Hematopoietic multipotent progenitor cell treated with erythropoietin and hydrocortisone succinate and interleukin-3 and kit ligand, for 6 days (in vitro differentiated cells): ENCODE results near the gene ADAMTS7.
"Not testable (repeated sequence)": the region's sequence is repeated elsewhere in the genome, so short reads cannot be mapped to it uniquely, and the experiment has no call there.

Experiments used
- DNase-seq: peaks from one replicate; pipeline ENCODE4 v3.0.0-alpha.2; 2015

The ADAMTS7 gene

DNA sequence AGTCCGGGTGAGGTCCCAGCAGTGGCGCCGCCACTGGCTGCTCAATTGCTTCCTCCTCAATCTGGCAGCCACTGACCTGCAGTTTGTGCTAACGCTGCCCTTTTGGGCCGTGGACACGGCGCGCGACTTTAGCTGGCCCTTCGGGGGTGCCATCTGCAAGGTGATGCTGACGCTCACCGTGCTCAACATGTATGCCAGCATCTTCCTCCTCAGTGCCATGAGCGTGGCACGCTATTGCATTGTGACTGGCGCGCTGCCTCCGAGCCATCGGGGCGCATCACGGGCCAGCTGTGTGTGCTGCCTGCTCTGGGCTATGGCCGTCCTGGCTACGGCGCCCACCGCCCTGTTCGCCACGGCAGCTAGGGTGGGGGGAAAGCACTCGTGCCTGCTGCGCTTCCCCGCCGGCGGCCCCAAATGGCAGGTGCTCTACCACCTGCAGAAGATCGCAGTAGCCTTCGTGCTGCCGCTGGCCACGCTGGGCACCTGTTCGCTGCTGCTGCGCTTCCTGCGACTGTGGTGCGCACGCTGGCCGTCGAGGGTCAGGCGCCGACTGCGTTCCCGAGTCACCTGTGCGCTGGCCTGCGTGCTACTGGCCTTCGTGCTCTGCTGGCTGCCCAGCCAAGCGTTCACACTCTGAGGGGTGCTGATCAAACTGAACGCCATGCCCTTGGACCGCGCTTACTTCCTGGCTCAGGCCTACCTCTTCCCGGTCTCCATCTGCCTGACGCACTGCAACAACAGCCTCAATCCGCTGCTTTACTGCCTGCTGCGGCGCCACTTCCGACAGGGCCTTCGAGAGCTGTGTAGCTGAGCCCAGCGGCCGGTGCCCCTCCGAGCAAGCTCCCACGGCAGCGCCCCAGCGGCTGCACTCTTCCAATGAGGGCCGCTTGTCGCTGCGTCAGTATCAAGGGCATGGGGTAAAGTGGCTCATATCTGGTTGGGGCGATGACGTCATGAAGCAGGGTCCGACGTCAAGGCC lies 20.3 kb upstream of the ADAMTS7 start:
- no peak for DNase-seq

DNA sequence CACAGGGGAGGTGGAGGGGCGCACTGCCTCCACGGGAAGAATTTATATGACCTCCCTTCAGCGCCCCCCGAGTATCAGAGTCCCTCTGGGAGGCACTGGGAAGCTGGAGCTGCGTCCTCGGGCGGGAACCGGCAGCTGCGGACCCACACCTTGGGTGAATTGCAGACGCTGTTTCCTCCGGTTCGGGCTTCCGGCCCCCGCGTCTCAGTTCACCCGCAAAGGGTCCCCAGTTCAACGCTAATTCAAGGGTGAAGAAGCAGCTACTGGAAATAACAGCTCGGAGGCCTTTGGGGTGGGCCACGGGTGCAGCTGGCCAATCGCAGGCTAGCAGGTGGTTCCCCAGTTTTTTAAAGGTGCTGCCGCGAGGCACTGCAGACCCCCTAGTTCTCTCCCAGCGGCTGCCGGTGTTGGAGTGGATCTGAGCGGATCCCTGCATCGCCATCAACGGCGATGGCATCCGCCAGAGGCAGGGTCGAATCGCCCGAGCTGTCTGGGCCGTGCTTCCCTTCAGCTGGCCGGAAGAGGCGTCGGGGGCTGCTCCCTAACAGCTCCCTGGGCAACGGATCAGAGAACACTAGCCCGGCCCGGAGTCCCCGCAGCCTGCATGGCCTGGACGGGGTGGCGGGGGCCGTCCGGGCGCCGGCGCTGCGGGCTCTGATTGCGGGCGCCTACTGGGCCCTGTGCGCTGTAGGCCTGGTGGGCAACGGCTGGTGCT lies 19.4 kb upstream of the ADAMTS7 start:
- peak; percentile 12 for DNase-seq

DNA sequence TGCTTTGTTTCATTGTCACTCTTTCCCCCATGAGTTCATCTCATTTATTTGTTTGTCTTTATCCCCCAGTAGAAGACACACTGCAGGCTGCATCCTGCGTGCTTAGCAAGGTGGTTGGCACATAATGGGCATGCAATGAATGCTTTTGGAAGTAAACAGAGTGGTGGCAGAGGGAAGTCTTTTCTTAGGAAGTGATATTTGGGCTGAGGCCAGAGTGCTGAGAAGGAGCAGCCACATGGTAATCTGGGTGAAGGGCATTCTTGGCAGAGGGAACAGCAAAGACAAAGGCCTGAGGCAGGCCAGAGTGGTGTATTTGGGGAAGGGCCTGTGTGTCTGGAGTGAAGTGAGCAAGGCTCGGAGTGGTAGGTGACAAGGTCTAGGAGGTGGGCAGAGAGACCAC lies 17.7 kb upstream of the ADAMTS7 start:
- DNase-seq, result no peak

DNA sequence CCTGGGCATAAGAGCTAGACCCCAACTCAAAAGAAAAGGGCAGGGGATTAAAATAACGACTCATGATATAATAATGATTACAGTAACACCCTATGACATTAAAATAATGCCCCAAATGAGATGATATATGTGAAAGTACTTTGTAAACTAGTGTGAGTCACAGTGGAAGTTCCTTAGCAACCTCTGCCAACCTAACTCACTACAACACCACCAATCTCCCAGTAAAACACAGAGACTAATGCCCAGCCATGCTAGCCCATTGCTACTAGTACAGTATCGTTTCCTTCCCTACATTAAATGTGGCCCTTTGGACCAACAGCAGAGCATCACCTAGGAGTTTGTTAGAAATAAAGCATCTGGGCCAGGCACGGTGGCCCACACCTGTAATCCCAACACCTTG lies 11.2 kb upstream of the ADAMTS7 start:
- DNase-seq, result no peak

DNA sequence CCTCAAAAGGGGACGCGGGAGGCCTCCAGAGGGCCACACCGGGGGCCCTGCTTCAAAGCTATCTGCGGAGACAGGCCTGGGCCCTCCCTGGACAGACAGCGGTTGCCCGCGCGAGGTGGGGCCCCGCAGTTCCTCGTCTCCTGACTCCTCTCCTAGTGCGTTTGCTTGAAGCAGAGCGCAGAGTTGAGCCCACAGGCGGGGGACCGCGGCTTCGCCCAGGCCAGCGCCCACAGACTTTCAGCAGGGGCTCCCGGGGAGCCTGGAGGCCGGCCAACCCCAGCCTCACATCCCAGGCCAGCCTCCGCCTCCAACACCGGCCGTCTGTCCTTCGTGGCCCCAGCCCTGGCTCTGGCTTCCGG lies 540 bp upstream of the ADAMTS7 start:
- no peak for DNase-seq

DNA sequence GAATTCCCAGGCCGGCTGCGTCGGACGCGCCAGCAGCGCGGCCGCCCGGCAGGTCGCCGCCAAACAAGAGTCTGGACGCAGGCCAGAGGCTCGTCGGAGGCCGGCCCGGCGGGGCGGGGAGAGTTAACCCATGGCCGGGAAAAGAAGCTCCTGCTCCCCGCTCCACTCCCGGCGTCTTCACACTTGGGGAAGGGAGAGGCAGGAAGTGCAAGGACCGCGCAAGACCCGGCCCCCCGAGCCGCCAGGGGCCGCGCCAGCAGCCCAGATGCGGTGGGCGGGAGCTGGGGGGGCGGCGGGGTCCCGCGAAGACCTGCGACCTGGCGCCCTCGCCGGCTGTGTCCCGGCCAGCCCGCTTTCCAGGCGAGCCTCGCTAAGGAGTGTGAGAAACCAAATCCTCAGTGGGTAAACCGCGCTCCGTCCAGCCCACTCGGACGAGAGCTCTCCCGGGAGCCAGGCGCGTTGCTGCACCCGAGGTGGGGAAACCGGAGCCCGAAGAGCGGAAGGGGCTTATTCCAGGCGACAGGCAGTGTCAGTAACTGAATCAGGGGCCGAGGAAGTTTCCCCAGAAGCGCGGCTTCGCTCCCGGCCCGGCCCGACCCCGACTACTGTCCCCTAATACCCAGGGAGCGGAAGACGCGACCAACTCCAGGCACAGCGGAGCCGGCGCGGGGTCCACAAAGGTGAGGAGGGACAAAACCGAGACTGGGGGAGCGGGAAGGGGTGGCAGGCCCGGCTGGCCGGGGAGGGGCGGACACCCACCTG lies 721 bp downstream of the ADAMTS7 start:
- DNase-seq, result peak; percentile 19

DNA sequence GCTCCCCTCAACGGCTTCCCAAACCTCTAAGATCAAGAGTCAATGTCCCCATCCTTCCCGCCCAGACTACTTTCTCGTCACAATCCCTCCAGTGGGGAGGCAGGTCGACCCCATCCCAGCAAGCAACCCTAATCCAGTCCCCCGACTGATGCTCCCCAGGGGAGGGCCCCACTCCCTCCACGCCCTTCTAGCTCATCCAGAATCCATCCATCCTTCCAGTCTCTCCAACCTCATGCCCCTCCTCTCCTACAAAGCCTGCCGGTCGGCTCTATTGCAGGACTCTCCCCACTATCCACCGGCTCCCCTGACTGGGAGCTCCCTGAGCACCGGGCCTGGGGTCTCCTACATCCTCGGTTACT lies 1.3 kb downstream of the ADAMTS7 start:
- DNase-seq, result no peak

DNA sequence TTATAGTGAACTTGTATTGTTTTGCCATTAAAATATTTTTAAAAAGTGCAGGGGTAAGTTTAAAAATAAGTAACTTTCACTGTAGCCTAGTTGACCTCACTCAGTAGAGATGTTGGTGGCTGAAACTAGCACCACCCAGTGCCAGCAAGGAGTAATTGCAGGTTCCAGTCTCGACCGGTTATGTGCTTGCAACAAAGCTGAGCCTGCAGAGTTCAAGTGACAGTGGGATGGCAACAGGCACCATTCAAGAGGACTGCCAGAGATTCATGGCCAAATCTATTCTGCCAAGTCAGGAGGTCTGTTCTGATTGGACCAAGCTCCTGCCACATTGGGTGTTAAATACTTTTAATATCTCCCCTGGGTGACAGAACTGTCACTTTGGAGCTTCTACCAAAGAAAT lies 2.7 kb downstream of the ADAMTS7 start:
- DNase-seq, result peak; percentile 73

DNA sequence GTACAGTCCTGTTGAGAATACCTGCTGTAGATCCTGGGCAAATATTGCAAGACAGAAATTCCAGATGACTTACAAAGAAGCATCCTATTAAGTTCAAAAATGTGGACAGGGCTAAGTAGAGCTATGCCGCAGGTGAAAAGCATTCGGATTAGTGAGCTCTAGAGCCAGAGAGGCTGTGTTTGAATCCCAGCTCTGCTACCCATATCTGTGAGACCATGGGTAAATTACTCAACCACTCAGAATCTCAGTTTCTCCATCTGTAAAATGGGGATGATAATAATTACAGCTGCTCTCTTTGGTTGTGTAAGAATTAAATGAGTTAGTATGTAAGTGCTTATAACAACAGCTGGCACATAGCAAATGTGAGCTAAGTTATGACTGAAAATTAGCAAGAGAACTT lies 3.9 kb downstream of the ADAMTS7 start:
- DNase-seq, result no peak

DNA sequence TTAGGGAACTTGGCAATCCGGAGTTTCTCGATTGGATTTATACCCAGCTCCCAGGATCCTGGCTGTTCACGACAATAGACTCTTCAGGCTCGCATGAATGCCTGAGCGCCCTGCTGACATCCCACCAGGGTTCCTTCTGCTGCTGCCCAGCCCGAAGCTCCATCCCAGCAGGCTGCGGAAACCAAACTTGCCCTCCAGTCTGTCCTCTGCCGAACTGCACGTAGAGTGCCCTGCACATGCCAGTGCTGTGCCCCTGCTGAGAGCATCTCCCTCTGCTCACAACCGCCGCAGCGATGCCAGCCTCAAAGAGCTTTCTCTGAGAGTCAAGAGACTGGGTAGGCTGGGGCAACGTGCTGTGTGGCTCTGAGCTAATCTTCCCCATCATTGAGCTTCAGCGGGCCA lies 6.9 kb downstream of the ADAMTS7 start:
- no peak for DNase-seq

DNA sequence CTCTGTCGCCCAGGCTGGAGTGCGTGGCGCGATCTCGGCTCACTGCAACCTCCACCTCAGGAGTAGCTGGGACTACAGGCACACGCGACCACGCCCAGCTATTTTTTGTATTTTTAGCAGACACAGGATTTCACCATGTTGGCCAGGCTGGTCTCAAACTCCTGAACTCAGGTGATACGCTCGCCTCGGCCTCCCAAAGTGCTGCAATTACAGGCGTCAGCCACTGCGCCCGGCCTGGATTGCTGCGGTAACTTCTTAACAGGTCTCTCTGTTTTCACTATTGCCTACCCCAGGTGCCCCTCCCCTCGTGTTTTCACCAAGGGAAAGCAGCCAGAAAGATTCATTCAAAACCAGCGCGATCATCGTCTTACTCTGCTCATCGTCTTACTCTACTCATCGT lies 10.5 kb downstream of the ADAMTS7 start:
- DNase-seq, result no peak

DNA sequence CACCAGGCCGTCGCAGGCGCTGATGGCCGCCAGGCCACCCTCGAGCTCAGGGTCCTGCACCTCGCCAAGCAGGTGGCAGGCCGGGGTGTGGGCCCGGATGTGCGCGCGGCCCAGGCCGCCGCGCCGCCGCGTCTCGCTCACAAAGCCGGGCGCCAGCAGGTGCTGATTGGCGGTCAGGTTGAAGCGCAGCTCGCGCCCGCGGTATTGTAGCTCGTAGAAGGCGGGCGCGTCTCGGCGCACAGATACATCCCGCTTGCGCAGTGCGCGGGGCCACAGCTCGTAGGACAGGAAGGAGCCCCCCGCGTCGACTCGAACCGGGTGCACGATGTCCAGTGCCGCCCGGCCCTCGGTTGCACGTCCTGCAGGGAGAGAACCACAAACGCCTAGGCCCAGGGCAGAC lies 11.1 kb downstream of the ADAMTS7 start:
- no peak for DNase-seq

DNA sequence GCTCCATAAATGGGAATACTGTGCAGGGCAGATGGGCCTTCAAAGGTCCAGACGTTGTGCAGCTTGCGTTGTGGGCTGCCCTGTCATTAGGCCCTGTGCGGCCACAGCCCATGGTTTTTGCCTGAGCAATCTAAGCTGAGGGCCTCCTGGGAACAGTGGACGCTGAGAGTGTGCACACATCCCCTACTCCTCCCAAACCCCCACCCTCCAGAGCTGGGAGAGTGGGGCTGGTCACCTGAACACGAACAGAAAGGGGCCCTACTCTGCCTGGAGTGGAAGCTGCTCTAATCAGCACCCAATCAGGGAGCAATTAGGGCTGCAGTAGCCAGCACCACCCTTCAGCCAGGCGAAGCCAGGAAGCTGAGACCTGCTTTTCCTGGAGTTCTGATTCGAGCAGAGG lies 12.2 kb downstream of the ADAMTS7 start:
- DNase-seq, result not testable (repeated sequence)

DNA sequence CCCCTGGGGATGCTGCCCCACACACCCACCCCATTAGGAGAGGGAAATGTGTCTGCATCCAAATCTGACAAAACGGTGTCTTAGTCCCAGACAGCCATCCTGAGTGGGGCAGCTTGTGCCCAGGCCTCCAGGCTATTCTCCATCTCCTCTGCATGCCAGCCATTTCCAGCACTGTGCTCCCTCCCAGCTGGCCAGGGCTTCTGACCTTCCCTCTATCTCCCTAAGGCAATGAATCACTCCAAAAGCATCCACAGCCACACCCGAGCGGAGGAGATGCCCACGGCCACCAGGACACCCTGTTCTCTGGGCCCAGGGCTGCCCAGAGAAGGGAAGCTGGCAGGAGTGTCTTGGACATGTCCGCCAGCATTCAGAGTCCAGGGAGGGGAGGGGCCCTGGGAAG lies 12.9 kb downstream of the ADAMTS7 start:
- DNase-seq, result not testable (repeated sequence)

DNA sequence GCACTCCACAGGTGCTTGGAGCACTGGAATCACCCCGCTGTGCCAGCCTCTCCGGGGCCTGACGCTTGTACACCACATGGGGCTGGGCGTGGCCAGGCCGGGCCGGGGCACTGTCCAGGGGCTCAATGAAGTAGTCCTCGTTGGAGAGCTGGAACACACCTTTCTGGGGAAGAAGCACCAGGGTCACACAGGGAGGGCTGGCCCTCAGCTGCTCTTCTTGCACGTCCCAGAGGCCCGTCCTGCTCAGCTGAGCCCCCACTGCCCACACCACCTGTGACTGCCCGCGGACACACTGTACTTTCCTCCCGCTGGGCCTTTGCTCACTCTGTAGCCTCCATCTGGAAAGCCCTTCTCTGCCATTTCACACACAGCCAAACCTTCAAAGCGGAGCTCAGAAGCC lies 13.3 kb downstream of the ADAMTS7 start:
- no peak for DNase-seq

DNA sequence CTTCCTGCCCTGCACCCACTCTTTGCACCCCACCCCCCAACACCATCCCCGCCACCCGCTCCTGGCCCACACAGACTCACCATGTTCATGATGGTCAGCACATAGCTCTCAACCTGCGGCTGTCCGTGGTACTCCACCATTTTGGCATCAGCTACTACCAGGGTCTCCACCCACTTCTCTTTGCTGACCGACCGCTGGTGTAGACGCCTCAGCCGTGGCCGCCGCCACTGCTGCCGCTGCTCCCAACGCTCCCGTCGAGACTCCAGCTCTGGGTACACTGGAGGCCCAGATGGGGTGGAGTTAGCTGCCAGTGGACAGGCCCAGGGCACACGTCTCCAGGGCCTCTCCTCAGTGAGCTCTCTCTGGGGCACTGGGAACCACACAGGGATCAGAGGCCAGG lies 14.8 kb downstream of the ADAMTS7 start:
- no peak for DNase-seq

DNA sequence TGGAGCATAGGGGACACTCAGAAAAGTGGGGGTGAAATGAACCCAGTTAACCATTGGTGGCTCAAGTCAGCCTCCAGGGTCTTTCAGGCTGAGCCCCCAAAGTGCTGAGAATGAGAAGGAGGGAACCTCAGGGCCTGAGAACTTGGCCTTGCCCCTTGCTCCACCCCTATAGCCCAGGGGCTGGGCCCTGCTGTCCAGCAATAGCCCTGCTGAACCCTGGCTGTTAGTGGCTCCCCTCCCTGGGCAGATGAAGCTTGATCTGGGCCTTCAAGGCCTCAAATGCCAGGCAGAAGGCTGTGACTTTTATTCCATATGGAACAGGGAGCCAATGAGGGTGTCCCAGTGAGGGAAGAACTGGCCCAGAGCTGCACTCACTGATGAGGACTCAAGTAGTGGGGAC lies 16.2 kb downstream of the ADAMTS7 start:
- no peak for DNase-seq

DNA sequence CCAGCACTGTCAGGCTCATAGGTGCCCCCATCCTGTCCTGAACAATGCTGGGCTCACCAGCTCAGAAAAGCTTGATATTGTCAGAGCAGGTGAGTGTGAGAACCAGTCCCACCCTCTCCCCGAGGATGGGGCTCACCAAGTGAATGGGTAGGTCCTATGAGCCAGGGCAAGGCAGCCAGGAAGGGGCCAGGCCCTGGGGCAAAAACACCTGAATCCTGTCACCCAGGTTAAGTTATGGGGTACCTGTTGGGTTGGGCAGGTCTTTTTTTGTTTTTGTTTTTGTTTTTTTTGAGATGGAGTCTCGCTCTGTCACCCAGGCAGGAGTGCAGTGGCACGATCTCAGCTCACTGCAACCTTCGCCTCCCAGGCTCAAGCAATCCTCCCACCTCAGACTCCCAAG lies 16.8 kb downstream of the ADAMTS7 start:
- DNase-seq, result not testable (repeated sequence)

DNA sequence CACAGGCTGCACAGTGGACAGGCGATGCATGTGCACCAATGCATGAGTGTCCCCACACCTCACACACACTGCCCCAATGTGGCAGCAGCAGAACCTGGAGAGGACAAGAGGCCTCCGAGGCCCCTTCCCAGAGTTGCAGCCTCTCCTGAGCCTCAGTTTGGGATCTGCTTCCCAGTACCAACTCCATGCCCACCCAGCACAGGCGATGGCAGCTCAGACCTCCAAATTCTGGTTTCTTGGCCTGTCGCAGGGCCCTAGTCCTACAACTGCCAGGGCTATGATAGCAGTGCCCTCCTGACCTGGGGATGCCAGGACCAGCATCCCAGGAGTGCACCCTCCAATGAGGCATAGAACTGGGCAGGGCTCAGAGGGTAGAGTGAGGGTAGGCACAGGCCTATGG lies 19.9 kb downstream of the ADAMTS7 start:
- no peak for DNase-seq

DNA sequence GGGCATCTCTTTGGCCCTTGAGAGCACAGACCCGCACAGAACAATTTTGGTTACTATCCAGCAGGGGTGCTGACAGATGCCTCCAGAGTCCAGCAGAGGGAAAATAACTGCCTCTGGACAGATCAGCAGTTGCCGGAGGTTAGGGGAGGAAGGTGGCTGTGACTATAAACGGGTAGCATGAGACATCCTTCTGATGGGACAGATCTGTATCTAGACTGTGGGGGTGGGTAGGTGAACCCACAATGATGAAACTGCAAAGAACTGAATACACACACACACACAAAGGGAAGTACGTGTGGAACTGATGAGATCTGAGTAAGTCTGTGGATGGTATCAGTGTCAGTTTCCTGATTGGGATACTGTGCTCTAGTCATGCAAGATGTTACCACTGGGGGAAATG lies 21.2 kb downstream of the ADAMTS7 start:
- peak; percentile 69 for DNase-seq

DNA sequence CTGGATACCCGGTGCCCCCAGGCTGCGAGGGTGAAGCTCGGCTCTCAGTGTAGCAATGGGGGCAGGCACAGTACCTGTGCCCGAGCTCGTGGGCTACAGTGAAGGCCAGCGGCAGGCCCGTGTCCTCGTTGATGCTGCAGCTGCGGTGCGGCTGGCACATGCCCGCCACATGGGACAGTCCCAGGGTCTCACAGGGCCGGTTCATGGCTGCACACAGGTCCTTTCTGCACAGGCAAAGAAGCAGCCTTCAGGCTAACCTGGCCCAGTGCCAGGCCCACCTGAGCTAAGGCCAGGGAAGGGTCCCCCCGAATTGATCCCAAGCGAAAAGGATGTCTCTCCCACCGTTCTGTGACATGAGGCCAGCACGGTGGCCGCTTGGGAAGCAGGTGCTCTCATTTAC lies 21.6 kb downstream of the ADAMTS7 start:
- no peak for DNase-seq

DNA sequence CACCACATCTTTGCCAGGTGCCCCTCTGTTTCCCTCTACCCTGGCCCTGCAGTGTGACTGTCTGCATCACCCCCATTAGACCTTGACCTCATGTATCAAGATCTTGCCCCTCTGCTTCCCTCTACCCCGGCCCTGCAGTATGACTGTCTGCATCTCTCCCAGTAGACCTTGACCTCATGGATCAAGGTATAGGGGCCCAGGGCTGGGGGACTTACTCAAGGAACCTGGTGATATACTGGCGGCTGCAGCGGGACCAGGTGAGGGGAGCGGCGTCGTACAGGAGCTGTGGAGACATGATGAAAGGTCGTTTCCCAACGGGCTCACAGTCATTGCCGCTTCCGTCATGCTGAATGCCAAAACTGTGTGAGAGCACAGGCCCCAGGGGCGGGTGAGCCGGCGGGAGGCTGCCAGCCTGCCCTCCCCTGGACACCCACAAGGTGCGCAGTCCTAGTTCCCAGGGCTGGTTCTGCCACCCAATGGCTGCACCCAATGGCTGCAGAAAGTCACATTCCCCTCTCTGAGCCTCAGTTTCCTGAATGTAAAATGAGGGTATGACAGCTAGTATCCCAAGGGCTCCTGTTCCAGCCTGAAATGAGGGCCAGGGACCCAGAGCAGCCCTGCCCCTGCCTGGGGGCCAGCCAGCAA lies 23.1 kb downstream of the ADAMTS7 start:
- no peak for DNase-seq

DNA sequence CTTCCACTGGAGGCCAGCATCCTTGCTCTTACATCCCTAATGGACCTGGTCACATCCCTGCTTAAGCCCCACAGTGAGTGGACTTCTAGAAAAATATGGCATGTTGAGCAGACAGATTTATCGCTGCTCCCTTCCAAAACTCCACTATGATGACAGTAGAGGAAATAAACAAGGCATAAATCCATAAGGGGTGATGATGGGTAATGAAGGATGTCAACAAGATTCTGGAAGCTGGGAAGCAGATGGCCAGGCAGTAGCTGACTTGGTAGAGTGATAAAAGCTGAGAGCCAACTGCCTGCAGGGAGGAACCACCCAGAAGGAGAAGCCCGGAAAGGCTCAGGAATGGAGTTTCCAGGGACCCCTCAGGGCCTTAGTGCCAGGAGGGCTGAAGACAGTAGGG lies 28.9 kb downstream of the ADAMTS7 start:
- DNase-seq, result not testable (repeated sequence)
